ENCODE data around the gene SNRPD3. TPM values are rescaled to one million over a fixed set of nuclear protein-coding genes. Genes with fewer than 3 reads are reported as not detected.

Gene SNRPD3
- 50.7 and 112 TPM in 2 replicates for total RNA-seq (ENCODE audit: low replicate concordance)

- peak; percentile 51 for TF ChIP-seq CTCF (IDR thresholded peaks at IDR 0.05; ENCODE audit: insufficient read depth, low read length)
- DNase-seq (ENCODE audit: low read depth) = peak; percentile 99
- H3K4me3 ChIP-seq (ENCODE audit: low read depth, low read length) = peak within 1 kb of the TSS; percentile 91
These were observed at the start of gene SNRPD3 for GRCh38 chr22:24555165-24556039. Gene SNRPD3, plus strand, starts transcription at chr22:24555999. Its CDS starts 1,676 bp downstream, at chr22:24557675.

DNA sequence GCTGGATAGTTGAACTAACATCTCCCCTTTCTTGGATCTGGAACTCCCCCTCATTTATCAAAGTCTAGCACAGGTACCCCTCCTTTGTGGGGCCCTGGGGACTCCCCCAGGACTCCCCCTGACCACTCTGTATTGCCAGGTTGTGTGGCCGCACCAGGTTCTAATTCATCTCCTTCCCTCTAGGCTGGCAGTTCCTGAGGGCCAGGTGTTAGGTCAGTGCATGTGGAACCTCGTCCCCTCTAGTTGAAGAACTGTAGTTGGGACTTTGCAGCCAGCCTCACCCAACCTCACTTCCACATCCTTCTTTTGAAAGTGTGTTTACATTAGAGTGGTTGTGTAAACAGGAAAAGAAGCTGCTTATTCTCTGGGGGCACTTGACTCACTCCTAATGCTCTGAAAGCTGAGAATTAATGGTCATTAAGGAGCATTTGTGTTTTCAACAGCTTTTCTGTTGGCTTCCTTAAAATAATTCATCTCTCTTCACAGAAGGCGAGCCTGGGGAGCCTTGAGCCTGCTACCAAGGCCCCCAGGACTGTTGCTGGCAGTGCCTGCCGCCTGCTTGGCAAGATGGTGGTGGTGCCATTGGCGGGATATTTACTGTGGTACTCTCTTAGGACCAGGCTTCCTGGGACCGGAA, 48.9 kb upstream of the SNRPD3 start:
- no peak overlapping the region for H3K4me3 ChIP-seq (ENCODE audit: low read depth, low read length)
- no peak for DNase-seq (ENCODE audit: low read depth)
- TF ChIP-seq CTCF (IDR thresholded peaks at IDR 0.05; ENCODE audit: insufficient read depth, low read length) = no peak

DNA sequence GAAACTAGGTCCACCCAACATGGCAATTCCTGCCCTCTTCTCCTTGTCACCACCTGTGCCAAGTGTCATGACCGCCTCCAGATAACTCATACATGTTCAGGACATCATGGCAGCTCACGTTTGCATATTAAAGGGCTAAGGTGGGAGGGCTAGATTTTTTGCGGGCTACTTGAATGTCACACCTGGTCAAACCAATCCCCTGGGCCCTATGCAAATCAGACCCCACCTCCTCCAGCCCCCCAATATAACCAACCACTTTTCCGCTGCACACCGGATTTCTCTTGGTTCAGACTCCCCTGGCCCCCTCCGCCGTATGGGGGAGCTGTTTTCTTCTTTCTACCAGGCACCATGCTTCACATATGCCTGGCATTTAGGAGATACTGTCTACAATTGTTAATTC, 48.1 kb upstream of the SNRPD3 start:
- H3K4me3 ChIP-seq (ENCODE audit: low read depth, low read length) = no peak overlapping the region
- no peak for DNase-seq (ENCODE audit: low read depth)
- no peak for TF ChIP-seq CTCF (IDR thresholded peaks at IDR 0.05; ENCODE audit: insufficient read depth, low read length)

DNA sequence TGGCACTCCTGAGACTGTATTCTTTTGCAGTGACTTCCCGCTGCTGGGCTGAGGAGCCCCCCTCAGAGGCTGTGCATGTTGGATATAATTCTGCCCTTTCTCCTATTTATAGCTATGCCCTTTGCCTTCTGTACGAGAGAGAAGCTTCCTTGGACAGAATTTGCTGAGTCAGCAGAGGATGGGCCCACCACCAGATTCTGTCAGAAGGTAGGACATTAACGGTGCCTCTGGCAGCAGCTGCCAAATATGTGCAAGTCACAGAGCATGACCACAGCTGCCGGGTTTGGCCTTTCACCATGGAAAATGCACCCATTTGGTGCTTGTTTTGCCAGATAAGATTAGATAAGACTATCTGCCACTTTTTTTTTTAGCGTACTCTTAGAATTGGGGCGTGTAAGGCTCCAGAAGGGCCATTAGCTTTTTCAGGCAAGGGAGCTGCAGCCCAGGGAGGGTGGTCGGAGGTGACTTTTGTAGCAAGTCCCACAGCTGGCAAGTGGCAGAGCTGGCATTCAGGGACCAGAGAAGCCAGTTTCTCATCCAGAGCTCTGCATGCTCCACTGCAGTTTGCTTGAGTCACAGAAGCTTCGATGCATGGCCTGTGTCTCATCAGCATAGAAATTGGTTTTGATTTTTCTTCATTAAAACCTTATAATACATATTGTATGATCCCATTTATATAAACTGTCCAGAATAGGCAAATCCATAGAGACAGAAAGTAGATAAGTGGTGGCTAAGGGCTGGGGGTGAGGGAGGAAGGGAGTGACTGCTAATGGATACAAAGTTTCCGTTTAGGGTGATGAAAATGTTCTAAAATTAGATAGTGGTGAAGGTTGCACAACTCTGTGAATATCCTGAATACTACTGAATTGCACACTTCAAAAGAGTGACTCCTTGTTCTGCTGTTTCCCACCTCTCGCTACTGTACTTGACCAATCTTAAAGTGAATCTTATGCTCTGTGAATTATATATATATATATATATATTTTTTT, 44.9 kb upstream of the SNRPD3 start:
- H3K4me3 ChIP-seq (ENCODE audit: low read depth, low read length) = no peak overlapping the region
- DNase-seq (ENCODE audit: low read depth) = peak; percentile 82
- no peak for TF ChIP-seq CTCF (IDR thresholded peaks at IDR 0.05; ENCODE audit: insufficient read depth, low read length)

DNA sequence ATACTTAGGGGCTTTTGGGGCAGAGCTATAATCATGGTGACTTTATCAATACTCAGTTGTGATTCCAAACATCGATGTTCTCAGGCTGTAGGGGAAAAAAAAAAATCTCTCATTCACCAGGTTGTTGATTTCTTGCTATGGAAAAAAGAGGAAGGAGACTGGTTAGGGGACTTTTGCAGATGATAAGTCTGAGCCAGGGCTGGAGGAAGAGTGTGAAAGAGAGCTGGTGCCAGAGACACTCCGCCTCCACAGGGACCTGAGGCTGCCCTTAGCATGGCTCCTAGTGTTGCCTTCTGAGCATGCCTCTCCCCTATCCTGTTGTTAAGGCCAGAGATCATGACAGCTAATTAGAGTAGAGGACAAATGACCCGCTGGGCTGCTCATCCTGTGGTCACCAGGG, 43.8 kb upstream of the SNRPD3 start:
- no peak overlapping the region for H3K4me3 ChIP-seq (ENCODE audit: low read depth, low read length)
- no peak for TF ChIP-seq CTCF (IDR thresholded peaks at IDR 0.05; ENCODE audit: insufficient read depth, low read length)
- DNase-seq (ENCODE audit: low read depth) = no peak

Data from fibroblast of the aortic adventitia (primary cell).